ENCODE measurements around the gene SPEF2. TPM values are rescaled to one million over a fixed set of nuclear protein-coding genes. Genes with fewer than 3 reads are reported as not detected.

Gene SPEF2
- total and polyA plus RNA-seq, 2 experiments from 2014 or later: 0.17 to 0.21 TPM

GRCh38 chr5:35799753-35800152, 182.1 kb downstream of the SPEF2 start:
- no peak overlapping the region for H3K4me3 Mint-ChIP-seq

More at GRCh38 chr5:35799753-35800152, 182.1 kb downstream of the SPEF2 start:
- no peaks in the 10 kb centered on the region for H3K9me3 Mint-ChIP-seq
- no peak overlapping the region for H3K4me3 ChIP-seq
- no peaks in the 10 kb centered on the region for H3K36me3 ChIP-seq (ENCODE audit: insufficient read depth)
- H3K36me3 Mint-ChIP-seq (ENCODE audit: low read depth): no peaks in the 10 kb centered on the region
- peaks cover 10% of the 10 kb centered on the region for H3K4me1 Mint-ChIP-seq
- no peaks in the 10 kb centered on the region for H3K79me2 ChIP-seq (replicated peaks; ENCODE audit: insufficient read depth)
- H3K27me3 Mint-ChIP-seq (ENCODE audit: insufficient read depth, low read depth, poor library complexity): peaks cover 5% of the 10 kb centered on the region
- H3K27ac Mint-ChIP-seq: no peak overlapping the region
- H3K4me1 ChIP-seq (ENCODE audit: insufficient read depth): peaks cover 4% of the 10 kb centered on the region; the same call in 1 of the 2 replicates
- H4K20me1 ChIP-seq (replicated peaks; ENCODE audit: insufficient read depth): no peaks in the 10 kb centered on the region
- TF ChIP-seq ETS1 (IDR thresholded peaks at IDR 0.05) (no peak), ZNF331 (CRISPR knock-in tag; IDR thresholded peaks at IDR 0.05; ENCODE audit: low read depth) (no peak), CREB1 (CRISPR knock-in tag; IDR thresholded peaks at IDR 0.05; ENCODE audit: low read depth) (no peak), CTCF (conservative IDR thresholded peaks at IDR 0.05; ENCODE audit: low read depth in 2 of 2) (no peak), JUNB (IDR thresholded peaks at IDR 0.05; ENCODE audit: unreplicated experiment) (no peak), ZNF462 (CRISPR knock-in tag; IDR thresholded peaks at IDR 0.05) (no peak), STAT1 (IDR thresholded peaks at IDR 0.05; ENCODE audit: unreplicated experiment) (no peak), EZH2 (IDR thresholded peaks at IDR 0.05; ENCODE audit: low read depth, unreplicated experiment) (no peak), REST (IDR thresholded peaks at IDR 0.05; ENCODE audit: unreplicated experiment) (no peak), EZH2phosphoT487 (IDR thresholded peaks at IDR 0.05; ENCODE audit: unreplicated experiment) (no peak), NANOG (IDR thresholded peaks at IDR 0.05; ENCODE audit: borderline replicate concordance) (no peak), ZNF114 (CRISPR knock-in tag; IDR thresholded peaks at IDR 0.05) (no peak), POLR2AphosphoS5 (IDR thresholded peaks at IDR 0.05; ENCODE audit: low read depth) (no peak)
- H2AFZ ChIP-seq: no peak overlapping the region
- H3K4me2 ChIP-seq: no peak overlapping the region
- DNase-seq (ENCODE audit: low spot score): no peak
- H3K27ac ChIP-seq (ENCODE audit: low read depth): no peak overlapping the region
- no peaks in the 10 kb centered on the region for H3K9me2 ChIP-seq (ENCODE audit: insufficient read depth)
- no peaks in the 10 kb centered on the region for H3K27me3 ChIP-seq (ENCODE audit: insufficient read depth)
- ATAC-seq: no peak
- no peaks in the 10 kb centered on the region for H3F3A ChIP-seq (replicated peaks; ENCODE audit: low read depth)
